Left renal cortex interstitium (tissue), 4 donors: ENCODE data around the gene ZMPSTE24. TPM values are rescaled to one million over a fixed set of nuclear protein-coding genes. Genes with fewer than 3 reads are reported as not detected.

Source experiments
- DNase-seq, 4 donors: peaks; one replicate each; pipeline ENCODE4 v3.0.0-alpha.2; 2013; ENCODE audit warnings: low read depth in 4 of 4, low spot score in 2 of 4, missing footprints in 1 of 4
- polyA plus RNA-seq, 4 donors: library from polyadenylated mRNA; unstranded; fragments of 120-200 nt; gene quantifications; one replicate each; pipeline ENCODE4 v1.2.1, GENCODE V29; 2013; ENCODE audit not compliant: insufficient read length in 4 of 4

ZMPSTE24 gene
- polyA plus RNA-seq, 4 donors, result 50.1 to 61.7 (median 55.9) TPM

DNA sequence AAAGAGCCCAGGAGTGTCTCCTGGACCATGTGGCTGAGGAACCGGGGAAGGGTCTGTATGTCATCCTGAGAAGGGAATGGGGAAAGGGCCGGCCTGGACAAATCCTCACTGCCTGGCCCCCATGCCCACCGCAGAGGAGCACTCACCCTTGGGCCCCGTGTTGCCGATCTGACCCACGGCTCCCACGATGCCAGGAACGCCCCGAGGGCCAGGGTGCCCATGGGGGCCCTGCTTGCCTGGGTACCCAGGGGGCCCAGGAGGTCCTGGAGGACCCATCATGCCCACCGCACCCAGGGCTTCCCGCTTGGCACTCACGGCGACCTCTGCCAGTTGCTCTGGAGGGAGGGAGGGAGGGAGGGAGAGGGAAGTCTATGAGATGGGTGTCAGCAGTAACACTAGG, 44.4 kb downstream of the ZMPSTE24 start:
- DNase-seq, result no peak

DNA sequence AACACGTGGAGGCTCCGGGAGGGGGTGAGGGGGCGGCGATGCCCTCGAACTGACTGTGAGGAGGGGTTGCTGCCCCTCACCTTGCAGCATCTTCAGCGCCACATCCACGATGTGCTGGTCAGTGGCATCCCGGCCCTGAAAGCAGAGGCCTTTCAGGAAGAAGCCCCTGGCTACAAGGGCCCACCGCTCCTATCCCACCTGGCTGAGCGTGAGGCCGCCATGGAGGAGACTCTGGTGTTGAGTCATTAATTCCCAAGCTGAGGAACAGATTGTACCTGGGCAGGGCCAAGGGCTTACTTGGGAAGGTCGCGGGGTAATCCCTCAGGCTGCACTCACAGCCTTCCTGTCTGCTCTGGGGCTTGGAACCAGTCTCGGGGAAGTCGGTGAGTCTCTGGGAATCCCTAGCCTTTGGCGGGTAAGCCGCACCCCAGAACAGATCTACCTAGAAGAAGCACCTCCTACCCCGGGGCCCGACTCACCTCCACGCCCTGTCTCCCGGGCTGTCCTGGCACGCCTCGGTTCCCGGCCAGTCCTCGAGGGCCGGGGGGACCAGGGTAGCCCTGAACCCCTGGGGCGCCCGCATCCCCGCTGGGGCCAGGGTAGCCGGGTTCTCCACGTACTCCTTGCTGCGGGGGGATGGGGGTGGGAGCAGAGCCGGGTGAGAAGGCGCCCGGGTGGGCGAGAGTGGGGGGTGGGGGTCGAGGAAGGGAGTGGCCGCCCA, 45.2 kb downstream of the ZMPSTE24 start:
- DNase-seq, result no peak

DNA sequence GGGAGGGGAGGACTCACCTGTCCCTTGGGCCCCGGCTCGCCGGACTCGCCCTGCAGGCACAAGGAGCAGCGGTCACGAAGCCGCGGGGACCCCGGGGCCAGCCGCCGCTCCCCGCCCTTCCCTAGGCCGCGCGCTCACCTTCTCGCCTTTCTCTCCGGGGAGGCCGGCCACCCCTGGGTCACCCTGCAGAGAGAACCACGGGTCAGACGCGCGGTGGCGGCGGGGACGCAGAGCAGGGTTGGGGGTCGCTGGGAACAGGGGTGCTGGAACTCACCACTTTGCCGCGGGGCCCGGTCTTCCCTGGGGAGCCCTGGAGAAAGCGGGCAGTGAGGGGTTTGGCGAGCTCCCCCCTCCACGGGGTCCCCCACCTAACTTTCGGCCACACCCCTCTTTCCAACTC, 45.8 kb downstream of the ZMPSTE24 start:
- DNase-seq, result no peak

DNA sequence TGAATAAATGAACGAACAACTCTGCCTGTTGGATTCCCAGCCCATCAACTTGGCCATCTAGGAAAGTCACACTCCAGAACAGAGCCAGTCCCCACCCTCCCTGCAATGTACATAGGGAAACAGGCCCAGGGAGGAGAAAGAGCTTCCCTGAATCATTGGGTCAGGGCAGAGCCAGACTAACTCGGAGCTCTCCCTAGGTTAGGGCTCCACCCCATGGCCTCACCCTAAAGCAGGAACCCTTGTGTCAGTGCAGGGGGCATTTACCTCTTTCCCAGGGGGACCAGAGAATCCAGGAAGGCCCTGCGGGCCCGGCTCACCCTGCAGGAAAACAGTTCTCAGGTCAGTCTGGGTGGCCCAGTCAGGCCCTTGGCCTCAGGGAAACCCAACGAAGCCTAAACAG, 47.4 kb downstream of the ZMPSTE24 start:
- DNase-seq, result no peak

DNA sequence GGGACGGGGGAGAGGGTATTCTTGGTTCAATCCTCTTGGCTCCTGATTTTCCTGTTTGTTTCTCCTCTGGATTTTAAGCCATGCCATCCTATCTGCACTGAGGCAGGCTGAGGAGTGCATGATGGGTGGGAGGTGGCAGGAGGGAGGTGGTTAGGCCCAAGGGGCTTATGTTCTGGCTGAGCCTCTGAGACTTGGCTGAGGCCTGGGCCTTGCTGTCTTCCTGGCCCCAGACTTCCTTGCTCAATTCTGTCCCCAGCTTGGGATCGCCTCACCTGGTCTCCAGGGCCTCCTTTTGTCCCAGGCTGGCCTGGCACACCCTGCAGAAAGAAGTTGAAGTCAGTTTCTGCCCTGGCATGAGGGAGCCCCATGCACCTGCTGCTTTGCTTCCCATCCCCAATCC, 47.8 kb downstream of the ZMPSTE24 start:
- DNase-seq, result no peak

DNA sequence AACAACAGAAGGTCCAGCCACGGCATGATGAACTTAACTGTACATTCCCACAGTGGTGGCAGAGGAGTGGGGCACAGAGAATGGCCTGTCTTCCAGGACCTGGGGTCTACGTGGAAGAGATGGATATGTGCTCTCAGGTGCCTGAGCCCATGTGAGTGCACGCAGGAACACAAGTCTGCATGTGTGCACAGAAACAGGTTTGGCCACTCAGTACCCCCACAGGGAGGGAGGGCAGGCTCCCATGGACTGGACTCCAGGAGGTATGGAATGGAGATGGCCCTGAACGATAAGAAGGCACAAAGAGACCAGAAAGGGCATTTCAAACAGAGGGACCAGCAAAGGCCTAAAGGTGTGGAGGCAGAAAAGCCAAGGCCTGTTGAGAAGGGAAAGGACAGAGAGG, 48.3 kb downstream of the ZMPSTE24 start:
- DNase-seq, result no peak

DNA sequence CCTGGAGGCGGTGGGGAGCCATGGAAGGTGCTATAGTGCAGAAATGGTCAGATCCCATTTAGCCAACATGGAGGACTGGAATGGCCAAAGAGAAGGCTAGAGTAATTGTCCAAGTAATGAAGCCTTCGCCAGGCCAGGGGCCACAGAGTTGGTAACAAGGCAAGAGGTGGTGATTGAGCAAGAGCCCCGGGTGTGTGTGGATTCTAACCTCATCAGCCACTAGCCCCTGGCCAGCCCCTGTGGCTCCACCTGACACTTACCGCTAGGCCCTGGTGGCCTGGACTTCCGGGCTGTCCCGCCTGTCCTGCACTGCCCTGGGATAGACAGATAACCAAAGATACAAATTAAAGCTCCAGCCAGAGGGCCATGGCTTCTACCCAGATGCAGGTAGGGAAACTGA, 49.1 kb downstream of the ZMPSTE24 start:
- DNase-seq, result no peak

DNA sequence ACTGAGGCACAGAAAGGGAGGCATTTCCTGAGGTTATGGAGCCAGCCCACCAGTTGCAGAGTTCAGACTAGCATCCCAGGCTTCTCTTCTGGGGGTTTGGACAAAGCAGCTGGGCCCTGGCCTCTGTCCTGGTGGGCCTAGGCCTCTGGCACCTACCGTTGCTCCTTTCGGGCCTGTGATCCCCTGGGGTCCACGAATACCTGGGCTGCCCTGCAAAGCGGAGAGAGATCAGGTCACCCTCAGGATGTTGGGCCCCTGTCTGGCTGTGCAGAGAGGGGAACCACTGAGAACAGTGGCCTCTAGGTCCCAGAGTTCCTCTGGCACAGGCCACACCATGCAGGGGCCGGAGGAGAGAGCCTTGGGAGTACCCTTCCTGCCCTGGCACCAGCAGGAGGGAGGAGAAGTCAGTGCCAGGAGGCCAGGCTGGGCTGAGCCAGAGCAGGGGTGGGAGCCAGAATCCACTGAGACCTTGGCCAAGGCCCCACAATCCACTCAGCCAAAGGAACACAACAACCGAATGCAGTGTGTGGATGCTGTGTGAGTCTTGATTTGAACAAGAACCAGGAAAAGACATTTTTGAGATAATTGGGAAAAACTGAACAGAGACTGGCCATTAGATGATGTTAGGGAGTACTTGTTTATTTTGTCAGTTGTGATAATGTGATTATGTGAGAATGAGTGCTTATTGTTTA, 50.1 kb downstream of the ZMPSTE24 start:
- DNase-seq, result no peak

DNA sequence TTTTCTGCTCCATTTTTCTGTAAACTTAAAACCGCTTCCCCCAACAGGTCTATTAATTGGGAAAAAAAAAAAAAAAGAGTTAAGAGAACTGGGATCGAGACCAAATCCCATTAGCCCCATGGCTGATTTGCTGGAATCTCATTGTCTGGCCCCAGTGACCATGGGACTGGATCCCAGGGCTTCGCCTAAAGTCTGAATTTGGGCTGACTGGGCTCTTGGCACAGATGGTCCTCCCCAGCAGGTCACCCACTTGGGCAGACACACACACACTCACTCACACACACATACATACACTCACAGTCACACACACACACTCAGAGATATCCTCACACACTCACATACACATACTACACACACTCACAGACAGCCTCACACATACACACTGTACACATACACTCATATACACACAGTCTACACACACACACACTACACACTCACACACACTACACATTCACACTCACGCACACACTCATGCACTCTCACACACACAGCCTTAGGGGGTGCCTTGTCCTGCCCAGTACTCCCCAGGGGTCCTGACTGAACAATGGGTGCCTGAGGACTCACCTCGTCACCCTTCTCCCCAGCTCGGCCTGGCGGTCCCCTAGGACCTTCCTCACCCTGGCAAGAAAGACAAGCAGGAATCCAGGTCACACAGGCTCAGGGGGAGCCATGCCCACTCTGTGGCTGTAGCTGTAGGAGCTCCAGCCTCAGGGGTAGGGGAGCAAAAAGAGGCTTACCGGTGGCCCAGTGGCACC, 51.5 kb downstream of the ZMPSTE24 start:
- DNase-seq, result no peak

DNA sequence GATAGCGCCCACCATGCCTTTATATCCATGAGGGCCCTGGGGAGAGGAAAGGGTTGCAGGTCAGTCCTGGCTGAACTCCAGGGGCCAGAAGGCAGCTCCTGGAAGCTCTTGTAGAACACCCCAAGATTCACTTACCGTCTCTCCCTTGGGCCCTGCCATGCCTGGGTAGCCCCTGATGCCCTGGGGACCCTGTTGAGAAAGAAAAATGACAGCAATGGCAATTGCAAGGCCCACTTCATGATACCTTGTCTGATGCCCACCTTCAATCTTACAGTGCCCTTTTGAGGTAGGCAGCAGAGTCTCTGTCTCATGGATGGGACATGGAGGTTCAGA, 52.1 kb downstream of the ZMPSTE24 start:
- DNase-seq, result no peak

DNA sequence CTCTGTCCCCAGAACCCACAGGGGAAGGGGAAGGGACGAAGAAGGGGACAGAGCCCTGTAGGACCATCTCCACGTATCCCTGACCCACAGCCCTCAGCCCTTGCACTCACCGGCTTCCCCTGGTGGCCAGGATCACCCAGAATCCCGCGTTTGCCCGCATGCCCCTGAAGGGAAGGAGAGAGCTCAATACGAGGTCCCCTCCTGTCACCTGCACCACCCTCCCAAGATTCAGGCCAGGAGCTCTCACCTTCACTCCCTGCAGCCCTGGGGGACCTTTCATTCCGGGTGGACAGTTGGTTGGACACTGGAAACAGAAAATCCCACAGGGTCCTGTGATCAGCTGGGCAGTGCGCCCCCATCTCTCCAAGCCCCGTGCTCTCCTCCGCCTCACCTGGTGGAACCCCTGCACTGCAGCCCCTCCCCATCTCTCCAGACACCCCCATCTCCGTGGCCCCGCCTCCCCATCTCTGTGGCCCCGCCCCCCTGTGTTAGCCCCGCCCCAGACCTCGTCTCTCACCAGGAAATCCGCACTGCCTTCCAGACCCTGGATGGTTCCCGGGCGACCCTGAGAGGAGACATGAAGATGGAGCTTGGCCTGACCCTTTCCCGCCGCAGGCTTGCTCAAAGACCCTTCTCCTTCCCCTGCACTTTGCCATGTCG, 53.1 kb downstream of the ZMPSTE24 start:
- no peak for DNase-seq

DNA sequence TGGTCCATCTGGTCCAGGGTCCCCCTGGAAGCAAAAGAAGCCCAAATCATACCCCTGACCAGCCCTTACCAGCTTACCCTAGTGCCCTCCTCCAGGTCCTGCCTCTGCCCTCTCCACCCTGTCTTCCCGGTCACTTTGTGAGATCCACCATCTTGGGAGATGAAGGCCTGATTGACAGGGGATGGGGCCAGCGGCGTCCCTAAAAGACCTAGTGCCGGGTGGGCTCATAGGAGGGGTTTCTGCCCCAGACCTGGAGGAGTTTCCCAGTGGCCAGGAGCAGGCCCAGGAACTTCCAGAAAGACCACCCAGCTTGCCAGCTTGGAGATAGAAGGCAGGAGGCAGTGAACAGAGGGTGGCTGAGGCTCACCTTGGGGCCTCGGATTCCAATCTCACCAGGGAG, 53.7 kb downstream of the ZMPSTE24 start:
- no peak for DNase-seq

DNA sequence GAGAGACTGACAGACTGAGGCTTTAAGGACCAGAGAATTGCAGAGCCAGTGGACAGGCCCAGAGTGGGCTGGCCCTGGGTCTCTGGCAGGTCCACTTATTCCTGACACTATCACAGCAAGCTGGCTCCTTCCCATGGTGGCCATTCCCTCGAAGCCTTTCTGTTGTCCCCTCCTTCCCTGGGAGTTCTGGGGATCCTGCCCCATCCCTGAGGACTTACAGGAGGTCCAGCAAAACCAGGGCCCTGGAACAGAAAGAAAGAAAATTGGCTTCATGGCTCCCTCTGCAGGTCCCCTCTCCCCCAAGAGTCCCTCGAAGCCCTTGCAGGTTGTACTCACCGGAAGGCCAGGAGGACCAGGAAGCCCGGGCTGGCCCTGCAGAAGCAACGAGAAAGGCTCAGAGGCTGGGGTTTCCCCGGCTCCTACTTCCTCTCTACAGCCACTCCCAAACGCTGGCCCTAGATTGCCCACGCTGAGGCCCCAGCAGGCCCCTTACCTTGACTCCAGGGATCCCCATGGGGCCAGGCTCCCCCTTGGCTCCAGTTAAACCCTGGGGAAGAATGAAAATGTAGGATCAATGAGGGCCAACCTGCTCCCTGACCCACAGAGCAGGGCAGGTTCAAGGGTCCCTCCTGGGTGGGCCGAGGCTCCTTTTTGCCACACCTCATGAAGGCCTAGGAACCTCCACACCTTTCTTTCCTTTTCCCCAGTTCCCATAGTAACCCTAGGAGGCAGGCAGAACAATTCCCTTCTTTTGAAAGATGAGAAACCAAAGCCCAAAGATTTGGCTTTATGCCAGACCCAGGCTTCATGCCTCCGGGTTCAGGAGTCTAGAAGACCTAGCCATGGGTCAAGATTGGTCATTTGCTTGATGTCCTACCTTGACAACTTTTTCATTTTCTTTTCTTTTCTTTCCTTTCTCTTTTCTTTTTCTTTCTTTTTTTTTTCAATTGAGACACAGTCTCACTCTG, 54.5 kb downstream of the ZMPSTE24 start:
- no peak for DNase-seq

DNA sequence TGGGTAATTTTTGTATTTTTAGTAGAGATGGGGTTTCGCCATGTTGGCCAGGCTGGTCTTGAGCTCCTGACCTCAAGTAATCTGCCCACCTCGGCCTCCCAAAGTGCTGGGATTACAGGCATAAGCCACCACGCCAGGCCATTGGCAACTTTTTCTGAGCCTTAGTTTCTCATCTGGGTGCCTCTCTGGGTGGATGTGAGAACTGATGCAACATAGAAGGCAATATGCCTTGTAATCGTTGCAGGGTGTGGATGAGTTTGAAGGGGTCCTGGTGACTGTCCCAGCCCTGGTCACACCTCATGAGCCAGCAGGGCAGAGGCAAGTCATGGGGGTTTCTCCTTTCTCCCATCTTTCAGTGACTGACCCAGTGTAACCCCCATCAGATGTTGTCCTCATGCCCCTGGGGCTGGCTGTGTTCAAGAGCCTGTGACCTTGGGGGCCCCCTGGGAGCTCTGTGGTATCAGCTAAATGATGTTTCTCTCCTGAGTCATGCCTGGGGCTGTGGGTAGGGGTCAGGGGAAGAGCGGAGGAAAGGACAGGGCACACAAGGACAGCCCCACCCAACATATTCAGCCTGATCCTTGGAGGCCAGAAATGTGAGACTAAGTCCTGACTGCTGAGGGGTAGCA, 55.4 kb downstream of the ZMPSTE24 start:
- DNase-seq, result no peak

DNA sequence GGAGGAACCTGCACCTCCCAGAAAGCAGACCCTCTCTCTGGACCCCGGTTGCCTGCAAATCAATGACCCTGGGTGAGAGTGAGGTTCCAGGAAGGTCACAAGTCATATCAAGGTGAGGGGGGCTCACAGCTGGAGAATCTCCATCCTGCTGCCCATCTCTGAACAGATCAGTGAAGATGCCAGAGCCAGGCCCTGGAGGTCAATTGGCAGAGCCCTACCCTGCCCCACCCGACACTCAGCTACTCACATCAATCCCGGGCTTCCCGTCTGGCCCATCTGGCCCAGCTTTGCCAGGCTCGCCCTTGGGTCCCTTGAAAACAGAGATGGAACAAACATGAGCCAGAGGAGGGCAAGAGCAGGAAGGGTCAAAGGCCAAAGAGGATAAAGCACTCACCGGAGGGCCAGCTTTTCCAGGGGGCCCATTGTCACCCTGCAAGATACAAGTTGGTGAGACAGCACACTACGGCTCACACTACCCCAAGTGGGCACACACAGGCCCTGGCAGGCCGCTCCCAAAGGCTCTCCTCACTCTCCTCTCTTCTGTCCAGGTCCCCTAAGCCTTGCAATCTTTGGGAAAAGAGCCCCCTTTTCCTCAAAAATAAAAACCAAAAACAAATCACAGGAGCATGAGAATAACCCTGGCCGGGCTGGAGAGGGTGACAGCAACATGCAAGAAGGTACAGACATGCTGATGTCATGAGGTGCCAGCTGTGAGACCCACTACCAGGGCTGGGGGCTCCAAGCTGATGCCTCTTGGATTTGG, 56.1 kb downstream of the ZMPSTE24 start:
- DNase-seq, result no peak

DNA sequence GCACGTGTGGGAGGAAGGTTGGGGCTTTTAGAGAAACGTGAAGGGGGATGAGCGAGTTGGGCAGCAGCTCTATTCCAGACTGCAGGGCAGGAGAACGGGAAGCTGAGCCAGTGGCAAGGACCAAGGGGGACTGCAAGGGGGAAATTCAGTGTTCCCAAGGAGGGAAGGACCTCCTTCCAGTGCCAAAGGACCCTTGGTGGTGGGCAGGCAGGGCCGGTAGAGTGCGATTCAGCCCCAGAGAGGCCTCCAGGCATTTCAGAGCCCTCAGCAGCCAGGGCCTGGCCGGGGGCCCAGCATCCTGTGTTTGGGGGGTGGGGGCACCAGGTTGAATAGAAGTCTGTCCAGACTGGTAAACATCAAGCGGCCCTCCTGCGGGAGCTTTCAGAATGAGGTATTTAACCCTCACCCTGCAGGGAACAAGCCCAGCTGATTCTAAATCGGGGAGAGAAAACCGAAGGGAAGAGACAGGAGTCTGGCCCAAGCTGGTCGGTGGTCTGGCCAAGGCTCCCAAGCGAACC, 56.7 kb downstream of the ZMPSTE24 start:
- DNase-seq, result no peak

DNA sequence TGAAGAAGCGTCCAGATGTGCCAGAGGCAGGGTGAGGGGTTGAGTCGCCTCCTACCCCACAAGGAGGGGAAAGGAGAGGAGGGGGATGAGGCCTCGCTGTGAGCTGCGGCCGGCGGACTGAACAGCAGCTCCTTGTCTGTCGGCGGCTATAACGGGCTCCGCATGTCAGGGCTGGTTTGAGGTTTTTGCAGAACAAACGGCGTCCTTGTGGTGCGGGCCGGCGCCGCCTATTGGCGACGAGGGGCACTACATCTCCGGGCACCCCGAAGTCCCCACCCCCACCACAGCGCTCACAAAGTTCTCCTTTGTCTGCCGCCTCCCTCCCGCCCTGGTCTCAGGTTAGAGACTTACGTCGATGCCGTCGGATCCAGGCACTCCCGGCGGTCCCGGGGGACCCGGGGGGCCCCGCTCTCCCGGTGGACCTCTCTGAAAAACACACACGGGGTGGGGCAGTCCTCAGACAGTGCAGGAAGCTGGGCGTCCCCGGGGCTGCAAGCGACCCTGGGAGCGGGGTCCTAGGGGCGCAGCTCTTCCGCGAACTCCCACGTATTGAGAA, 57.3 kb downstream of the ZMPSTE24 start:
- DNase-seq, result peak; percentile 66 to 83 (median 74)
